Activated CD8-positive, alpha-beta memory T cell treated with anti-CD3 and anti-CD28 coated beads, Interleukin-2, amount 50 U/mL, for 24 hours (primary cell): ENCODE results near the gene BCL2L11.
"Not testable (repeated sequence)": the region's sequence is repeated elsewhere in the genome, so short reads cannot be mapped to it uniquely, and the experiment has no call there.

Experiments used
- DNase-seq: peaks from one replicate; pipeline ENCODE4 v3.0.0-alpha.2; 2020; ENCODE audit errors: extremely low read depth

BCL2L11 gene, protein sequence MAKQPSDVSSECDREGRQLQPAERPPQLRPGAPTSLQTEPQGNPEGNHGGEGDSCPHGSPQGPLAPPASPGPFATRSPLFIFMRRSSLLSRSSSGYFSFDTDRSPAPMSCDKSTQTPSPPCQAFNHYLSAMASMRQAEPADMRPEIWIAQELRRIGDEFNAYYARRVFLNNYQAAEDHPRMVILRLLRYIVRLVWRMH

DNA sequence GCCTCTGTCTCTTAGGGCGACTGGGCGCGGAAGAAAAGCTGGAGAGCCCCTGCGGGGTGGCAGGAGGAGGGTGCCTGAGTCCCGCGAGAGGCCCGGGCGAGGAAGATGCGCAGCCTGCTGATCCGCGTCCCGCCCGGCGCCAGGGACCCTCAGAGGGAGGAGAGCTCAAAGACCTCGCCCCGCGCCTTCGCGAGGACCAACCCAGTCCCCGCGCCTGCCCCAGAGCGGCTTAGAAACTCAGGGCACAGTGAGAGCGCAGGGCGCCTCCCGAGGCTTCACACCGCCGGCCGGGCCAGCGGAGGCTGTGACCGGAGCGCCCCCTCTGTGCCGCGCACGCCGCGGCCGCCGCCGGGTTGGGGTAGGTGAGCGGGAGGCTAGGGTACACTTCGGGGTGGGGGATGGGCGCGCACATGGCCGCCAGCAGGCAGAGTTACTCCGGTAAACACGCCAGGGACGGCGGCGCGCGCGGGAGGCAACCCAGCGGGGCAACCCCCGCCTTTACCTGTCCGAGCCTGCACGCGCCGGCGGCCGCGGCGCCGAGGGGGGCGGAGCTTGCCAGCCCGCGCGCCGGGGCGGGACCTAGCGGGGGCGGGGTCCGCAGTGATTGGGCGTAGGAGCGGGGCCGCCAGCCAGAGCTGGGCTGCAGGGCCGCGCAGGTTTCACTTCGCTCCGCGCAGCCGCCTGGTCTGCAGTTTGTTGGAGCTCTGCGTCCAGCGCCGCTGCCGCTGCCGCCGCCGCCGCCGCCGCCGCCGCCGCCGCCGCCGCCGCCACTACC is at the start of gene BCL2L11:
TSS of gene BCL2L11 (plus strand) at position 662 of the 775 bp plus-strand sequence. CDS start 2,832 bp downstream, outside the sequence.
- peak; percentile 63 for DNase-seq

DNA sequence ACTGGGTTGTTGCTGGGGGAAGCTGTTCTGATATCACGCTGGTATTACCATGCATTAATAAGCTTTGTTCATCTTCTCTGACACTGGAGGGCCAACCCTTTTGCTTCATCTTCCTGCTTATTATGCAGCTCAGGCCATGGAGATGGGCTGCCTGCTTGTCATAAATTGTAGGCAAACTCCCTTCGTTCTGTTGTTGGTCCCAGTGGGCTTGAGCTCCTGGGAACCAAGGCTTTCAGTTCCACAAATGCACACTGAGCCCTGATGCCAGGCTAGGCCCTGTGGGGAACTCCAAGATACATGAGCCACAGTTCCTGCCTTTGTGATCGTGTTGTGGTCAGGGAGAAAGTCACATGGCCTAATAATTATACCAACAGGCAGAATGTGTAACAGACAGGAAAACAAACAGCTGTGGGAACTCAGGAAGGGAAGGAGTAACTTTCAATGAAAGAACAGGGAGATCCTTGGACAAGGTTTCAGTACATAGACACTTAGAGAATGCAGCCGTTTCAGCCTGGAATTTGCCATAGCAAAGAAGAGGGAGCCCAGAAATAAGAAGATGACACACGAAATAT is 49.0 kb upstream of the BCL2L11 start:
- no peak for DNase-seq

DNA sequence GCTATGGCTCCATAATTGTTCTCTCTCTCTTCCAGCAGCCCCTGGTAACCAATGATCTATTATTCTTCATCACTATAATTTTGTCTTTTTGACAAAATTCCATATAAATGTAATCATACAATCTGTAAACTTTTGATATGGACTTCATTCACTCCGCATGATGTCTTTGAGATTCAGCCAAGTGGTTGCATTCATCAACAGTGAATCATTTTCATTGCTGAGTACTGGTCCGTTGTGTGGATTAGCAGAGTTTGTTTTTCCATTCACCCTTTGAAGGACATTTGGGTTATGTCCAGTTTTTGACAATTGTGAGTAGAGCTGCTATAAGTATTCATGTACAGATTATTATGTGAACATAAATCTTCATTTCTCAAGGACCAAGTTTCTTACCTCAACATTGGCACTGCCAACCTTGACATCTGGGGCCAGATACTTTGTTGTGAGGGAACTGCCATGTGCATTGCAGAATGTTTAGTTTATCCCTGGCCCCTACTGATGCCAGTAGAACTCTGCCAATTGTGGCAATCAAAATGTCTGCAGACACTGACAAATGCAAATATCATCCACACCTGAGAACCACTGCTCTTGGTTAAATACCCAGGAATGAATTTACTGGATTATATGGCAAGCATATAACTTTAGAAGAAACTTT is 48.4 kb upstream of the BCL2L11 start:
- DNase-seq: no peak

DNA sequence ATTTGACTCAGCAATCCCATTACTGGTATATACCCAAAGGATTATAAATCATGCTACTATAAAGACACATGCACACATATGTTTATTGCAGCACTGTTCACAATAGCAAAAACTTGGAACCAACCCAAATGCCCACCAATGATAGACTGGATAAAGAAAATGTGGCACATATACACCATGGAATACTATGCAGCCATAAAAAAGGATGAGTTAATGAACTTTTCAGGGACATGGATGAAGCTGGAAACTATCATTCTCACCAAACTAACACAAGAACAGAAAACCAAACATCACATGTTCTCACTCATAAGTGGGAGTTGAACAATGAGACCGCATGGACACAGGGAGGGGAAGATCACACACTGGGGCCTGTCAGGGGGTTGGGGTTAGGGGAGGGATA is 38.1 kb upstream of the BCL2L11 start:
- DNase-seq: not testable (repeated sequence)

DNA sequence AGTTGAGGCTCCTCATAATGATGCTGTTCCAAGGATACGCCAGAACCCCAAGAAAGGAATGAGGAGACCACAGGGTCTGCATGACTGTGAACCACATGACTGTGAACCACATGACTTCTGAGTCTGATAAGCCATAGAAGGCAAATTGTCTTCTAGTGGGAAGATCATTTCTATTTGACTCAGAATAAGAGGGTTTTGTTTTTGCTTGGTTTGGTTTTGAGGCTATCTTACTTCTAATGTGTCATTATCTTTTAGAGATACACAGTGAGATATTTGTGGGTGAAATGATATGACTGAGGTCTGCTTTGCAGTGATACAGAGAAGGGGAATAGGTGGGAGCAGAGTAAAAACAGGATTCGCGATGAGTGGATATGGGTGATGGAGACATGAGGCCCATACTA is 28.9 kb upstream of the BCL2L11 start:
- no peak for DNase-seq

DNA sequence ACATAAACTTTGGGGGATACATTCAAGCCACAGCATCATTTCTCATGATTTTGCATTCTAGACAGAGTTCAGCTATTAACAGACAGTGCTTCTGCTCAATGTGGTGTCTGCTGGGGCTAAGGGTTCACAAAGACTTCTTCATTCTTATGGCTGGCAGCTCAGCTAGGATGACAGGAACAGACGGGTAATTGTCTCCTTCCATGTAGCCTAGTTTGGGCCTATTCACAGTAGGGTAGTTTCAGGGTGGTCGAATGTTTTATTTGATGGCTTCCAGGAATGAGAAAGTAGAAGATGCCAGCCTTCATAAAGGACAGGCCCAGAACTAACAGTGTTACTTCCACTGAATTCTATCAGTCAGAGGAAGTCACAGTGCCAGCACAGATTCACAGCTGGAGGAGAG is 26.0 kb upstream of the BCL2L11 start:
- DNase-seq: no peak

DNA sequence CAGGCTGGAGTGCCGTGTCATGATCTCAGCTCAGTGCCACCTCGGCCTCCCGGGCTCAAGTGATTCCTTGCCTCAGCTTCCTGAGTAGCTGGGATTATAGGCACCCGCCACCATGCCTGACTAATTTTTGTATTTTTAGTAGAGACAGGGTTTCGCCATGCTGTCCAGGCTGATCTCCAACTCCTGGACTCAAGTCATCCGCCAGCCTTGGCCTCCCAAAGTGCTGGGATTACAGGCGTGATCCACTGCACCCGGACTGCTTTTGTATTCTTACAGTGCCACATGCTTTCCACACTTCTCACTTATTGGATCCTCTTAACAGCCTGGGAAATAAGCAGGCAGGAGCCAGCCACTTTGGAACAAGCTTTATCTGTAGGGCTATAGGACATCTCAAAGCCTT is 25.3 kb upstream of the BCL2L11 start:
- DNase-seq: no peak

DNA sequence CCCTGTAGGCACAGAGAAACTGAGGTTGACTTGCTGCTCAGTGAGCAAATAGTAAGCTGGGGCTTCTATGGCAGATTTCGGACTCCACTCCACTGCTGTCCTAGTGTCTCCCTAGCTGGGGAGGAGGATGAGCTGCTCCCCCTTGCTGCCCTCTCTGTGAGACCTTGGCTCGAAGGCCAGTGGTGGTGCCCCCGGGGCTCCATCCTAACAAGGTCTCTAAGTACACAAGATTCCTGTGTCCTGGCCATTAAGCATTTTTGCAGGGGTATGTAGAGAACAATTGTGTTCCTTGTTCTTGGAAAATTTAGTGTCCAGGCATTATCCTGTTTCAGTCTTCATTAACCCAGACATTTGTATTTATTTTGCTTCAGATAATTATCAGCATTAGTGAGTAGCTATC is 21.3 kb upstream of the BCL2L11 start:
- DNase-seq: no peak

DNA sequence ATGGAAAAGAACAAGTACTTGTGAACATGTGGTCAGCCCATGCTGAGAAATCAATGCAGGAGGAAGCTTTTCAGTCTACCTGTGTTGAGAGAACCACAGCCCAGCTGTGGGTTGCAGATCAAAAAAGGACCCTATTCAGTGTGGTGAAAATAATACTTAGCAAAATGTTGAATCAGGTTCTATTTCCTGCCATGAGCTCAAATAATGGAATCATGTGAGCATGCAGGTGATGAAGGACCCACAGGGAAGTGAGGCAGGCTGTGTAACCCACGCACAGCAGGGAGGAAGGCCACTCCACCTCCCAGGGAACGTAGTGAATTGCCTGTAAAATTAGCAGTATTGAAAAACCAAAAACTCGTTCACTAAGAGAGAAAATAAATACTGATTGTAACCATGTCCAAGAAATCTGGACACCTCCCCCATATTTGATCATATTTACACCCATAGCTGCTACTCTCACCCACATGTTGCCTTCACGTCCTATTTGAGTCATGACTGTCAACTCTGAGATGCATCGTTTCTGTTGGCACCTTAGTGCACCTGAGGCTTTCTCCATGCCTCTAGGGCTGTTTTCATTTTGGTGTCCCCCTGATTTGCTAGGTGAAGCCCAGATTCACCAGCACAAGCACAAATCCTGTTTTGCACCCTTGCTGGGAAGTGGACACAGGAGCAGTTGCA is 20.5 kb upstream of the BCL2L11 start:
- no peak for DNase-seq

DNA sequence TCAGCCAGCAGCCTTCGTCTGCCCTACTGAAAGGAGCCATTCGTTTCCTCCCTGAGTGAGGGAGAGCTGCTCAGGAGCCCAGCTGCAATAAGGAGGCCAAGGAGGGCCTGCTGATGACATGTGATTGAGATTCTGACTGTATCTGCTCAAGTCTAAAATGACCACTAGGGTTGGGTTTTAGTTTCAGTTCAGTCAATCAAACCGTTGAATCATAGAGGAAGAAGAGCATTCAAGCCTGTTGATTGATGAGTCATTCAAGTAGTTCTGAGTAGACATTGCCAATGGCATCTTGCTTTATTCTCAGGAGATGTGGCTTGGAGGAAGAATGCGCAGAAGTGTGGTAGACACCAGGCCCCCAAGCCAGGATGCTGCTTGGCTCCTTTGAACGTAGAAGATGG is 19.9 kb upstream of the BCL2L11 start:
- DNase-seq: no peak

DNA sequence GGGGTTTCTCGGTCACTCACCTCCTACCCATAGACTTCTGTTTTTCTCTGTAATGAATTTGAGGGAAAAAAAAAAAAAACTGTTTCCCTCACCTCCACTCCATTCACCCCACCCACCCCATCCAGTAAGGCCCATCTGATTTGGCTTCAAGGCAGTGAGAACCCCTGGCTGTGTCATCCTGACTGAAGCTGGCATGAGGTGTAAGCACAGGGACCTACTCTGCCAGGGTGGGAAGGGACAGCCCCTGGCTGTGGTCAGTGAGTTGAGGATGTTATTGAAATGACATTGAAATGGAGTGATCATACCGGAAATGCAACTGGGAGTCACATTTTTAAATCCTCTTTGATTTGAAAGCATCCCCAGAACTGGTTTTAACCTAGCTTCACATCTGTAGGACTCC is 19.1 kb upstream of the BCL2L11 start:
- DNase-seq: no peak

DNA sequence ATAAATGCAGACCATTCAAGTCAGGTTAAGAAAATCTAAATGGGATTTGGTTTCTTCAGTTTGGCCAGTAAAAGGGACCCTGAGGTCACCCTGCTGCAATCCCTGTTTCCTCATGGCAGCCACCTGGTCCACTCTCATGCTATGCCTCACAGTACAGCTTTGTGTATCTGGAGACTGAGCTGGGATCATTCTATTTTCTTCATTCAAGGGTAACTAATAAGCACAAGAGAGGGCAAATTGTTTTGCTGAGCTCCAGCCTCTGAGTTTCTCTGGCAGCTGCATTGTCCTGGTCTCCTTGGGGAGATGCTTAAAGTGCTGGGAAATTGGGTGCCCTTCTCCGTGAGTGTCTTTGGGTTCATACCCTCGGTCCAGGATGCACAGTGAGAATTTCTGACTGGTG is 18.5 kb upstream of the BCL2L11 start:
- DNase-seq: no peak

DNA sequence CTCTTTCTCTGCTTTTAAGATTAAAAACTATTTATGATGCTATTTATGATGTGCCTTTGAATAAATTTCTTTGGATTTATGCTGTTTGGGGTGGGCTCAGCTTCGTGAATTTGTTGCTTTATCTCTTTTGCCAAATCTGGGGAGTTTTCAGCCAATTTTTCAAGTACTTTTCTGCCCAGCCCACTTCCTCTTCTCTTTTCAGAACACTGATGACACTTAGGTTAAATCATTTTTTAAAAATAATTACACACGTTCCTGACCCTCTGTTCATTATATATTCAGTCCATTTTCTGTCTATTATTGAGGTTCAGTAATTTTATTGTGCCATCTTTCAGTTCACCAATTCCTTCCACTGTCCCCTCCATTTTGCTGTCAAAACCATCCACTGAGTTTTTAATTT is 14.8 kb upstream of the BCL2L11 start:
- no peak for DNase-seq

DNA sequence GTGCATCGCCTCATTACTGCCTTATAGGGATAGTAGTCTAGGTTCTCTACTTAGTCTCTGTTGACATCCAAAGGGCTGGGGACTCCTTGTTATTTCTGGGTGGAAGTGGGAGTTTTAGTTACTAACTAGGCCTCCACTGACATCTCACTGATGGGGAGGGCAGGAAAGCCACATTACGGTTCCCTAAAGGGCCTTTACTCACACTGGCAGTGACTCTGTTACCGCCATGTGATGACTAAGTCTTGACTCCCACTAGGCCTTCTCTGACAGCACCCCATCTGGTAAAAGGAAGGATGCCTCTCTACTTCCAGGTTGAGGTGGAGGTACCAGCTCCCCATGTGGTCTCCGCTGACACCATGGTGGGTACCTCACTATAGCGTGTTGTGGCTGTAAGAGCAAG is 14.0 kb upstream of the BCL2L11 start:
- DNase-seq: no peak

DNA sequence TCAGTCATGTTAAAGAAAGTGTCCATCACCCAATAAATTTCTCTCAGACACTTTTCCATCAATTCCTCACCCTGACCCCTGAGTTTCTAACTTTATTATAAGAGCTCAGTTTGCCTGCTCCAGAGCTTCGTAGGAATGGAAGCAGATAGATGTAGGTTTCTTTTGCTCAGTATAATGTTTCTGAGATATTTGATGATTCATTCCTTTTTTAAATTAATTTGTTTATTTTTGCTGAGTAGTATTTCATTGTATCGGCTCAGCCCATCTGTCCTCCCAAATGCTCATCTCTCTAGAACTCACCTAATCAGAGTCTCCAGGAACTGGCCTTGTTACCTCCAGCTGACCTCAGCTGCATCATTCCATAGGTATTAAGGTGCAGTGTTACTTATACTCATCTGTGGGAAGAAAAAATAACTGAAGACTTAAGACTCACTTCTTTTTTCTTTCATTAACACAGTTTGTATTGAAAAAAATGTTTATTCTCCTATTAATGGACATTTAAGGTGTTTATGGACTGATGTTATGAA is 11.9 kb upstream of the BCL2L11 start:
- no peak for DNase-seq

DNA sequence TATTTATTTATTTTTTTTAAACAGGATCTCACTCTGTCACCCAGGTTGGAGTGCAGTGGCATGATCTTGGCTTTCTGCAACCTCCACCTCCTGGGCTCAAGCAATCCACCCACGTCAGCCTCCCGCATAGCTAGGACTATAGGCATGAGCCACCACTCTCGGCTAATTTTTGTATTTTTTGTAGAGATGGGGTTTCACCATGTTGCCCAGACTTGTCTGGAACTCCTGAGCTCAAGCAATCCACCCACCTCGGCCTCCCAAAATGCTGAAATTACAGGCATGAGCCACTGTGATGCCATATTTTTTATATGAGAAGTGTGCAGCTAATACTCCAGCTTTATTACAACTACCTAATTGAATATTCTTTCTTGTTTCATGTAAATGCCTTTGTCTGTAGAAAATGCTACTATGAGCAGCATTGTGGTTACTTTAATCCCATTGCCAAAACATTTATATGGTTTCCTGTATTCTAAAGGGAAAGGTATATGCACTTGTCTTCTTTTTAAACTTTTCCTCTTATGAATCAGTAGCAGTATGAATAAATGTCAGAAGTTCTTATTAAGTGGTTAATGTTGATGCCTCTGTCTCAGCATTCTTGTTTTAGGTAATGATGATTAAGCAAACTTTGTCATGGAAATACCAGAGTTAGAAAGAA is 9.5 kb upstream of the BCL2L11 start:
- DNase-seq: no peak

DNA sequence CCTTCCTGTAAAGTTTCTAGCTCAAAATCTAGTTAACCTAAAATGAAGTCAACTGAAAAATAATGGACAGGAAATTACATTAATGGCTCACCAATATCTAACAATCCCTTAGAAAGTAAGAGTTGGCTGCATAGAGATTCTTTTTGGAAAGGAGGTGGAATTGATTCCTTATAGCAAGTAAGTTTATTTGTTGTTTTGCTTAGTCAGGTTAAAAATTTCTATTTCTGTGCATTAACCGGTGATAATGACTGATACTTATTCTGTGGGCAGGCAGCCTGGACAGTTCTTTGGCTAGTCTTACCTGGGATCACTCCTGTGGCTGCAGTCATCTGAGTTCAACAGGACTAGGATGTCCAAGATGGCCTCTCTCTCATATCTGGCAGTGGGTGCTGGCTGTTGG is 6.9 kb upstream of the BCL2L11 start:
- no peak for DNase-seq

DNA sequence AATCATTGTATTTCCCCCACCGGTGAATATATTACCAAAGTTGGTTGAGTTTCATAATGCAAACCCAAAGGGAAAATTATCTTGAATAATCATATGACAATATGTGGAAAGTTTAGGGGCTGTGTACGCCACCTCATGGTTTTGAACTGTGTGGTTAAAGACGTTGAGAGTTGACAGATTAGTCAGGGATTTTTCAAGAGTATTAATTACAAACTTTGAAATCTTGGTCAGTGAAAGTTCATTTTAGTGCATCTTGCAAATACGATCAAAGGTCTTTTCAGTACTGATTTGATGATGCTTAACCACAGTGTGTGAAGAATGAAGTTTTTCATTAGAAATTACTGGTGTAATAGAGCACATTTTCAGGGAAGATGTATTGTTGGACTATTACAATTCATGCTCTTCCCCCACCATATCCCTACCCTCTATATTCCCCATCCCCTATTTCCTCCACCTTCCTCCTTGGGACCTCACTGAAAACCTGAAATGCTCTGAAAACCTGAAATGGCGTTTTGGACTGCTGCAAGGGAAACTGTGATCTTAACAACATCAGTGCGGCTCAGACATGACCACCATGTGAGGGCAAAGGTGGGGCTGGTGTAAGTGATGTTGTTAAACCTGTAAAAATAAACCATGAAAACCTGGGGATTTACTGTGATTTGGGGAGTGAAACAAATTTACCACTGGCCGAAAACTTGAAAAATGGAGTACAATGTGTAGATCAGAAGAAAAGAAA is 4.5 kb upstream of the BCL2L11 start:
- no peak for DNase-seq

DNA sequence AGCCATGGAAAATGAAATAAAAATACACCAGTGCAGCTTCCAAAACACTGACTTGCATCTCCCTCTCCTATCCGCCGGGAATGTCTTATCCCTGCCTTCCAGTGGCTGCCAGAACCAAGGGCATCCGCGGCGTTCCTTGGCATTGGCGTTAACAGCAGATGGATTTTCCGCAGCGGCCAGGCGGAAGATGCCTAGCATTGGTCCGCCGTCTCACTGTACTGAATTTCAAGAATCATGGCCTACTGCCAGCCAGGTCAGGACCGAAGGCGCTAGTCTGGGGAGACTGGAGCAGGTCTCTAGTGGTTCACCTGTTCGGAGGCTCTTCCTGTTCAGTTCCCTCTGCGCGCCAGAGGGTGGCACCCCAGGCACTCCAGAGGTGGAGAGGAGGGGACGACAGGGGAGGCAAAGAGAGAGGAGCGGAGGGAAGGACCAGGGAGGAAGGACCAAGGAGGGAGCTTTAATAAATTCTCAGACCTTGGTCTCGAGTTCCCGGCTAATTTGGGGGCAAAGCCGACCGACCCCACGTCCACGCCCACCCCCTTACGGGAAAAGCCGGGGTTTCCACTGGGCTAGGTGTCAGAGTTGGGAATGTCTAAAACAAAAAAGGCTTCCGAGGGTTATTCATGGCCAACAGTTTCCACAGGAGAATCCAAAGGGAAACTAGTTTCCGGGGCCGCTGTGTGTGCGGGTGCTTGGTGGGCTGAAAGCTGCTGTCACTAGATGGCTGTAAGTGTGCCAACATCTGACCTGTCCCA is 3.7 kb upstream of the BCL2L11 start:
- DNase-seq: no peak
